Smooth muscle cell (in vitro differentiated cells): ENCODE measurements around the gene GALK1. TPM values are rescaled to one million over a fixed set of nuclear protein-coding genes. Genes with fewer than 3 reads are reported as not detected.

Experiments
- DNase-seq: peaks from one replicate; lab custom pipeline; 2025; ENCODE audit not compliant: unreplicated experiment; lab: John Stamatoyannopoulos, UW
- H2AFZ ChIP-seq: fragments of 200-600 bp; sonication (generic); 2 replicates; pipeline ENCODE4 v1.6.0; 2016; ENCODE audit warnings: antibody characterized with exemption, low read depth, mild to moderate bottlenecking
- H3F3A ChIP-seq: fragments of 200-600 bp; sonication (generic); 2 replicates; pipeline ENCODE4 v1.6.0; 2017; ENCODE audit warnings: antibody characterized with exemption, low read depth
- H3K27ac ChIP-seq: fragments of 200-600 bp; sonication (generic); 2 replicates; pipeline ENCODE4 v1.5.1; 2016; ENCODE audit warnings: low read depth, mild to moderate bottlenecking
- H3K27me3 ChIP-seq: fragments of 200-600 bp; sonication (generic); 2 replicates; pipeline ENCODE4 v1.6.1; 2016; ENCODE audit warnings: low read depth, mild to moderate bottlenecking
- H3K36me3 ChIP-seq: fragments of 200-600 bp; sonication (generic); 2 replicates; pipeline ENCODE4 v1.5.1; 2016; ENCODE audit warnings: low read depth
- H3K4me1 ChIP-seq: fragments of 200-600 bp; sonication (generic); 2 replicates; pipeline ENCODE4 v1.5.1; 2016; ENCODE audit warnings: low read depth
- H3K4me2 ChIP-seq: fragments of 200-600 bp; sonication (generic); 2 replicates; pipeline ENCODE4 v1.6.0; 2016; ENCODE audit warnings: mild to moderate bottlenecking
- H3K4me3 ChIP-seq: fragments of 200-600 bp; sonication (generic); 2 replicates; pipeline ENCODE4 v1.5.1; 2016; ENCODE audit warnings: mild to moderate bottlenecking
- H3K79me2 ChIP-seq: fragments of 200-600 bp; sonication (generic); 2 replicates; pipeline ENCODE4 v1.6.0; 2016; ENCODE audit warnings: low read depth, mild to moderate bottlenecking
- H3K9ac ChIP-seq: fragments of 200-600 bp; sonication (generic); 2 replicates; pipeline ENCODE4 v1.6.0; 2016; ENCODE audit warnings: low read depth
- H3K9me3 ChIP-seq: fragments of 200-600 bp; sonication (generic); replicated peaks from 2 replicates; pipeline ENCODE4 v1.5.1; 2016; ENCODE audit warnings: low read depth
- H4K20me1 ChIP-seq: fragments of 200-600 bp; sonication (generic); 2 replicates; pipeline ENCODE4 v1.6.0; 2016; ENCODE audit warnings: low read depth
- CTCF ChIP-seq: fragments of 200-600 bp; sonication (generic); IDR thresholded peaks from 2 replicates; pipeline ENCODE4 v1.5.1; 2017; ENCODE audit warnings: borderline replicate concordance, mild to moderate bottlenecking, antibody characterized with exemption; ENCODE audit not compliant: insufficient read depth, poor library complexity, severe bottlenecking
- WGBS: methylation state at CpG from one replicate; pipeline ENCODE4 v1.1.7; 2016; ENCODE audit warnings: low lambda C conversion rate; 5-methylcytosine and 5-hydroxymethylcytosine counted together
- polyA plus RNA-seq: library from polyadenylated mRNA; unstranded; fragments of >200 nt; fragmentation: Nextera tagmentation; extraction: Ambion mirVana; gene quantifications from 2 replicates; pipeline ENCODE4 v1.2.1, GENCODE V29; 2016
- total RNA-seq: library from RNA; depleted of rRNA; stranded (reverse); fragments of >200 nt; gene quantifications from 2 replicates; pipeline ENCODE4 v1.2.3, GENCODE V29; 2014

GALK1 gene
- total and polyA plus RNA-seq, 2 experiments from 2014 or later, result 31.1 to 108 TPM

- H2AFZ ChIP-seq, result no peak overlapping the region
- DNase-seq, result no peak
- H3K9ac ChIP-seq, result peak overlapping the region; percentile 60
- H3K4me1 ChIP-seq, result no peaks in the 10 kb centered on the region
- no peak overlapping the region for H3K4me3 ChIP-seq
- H3K9me3 ChIP-seq, result no peaks in the 10 kb centered on the region
- H3F3A ChIP-seq, result no peaks in the 10 kb centered on the region
- H3K36me3 ChIP-seq, result no peaks in the 10 kb centered on the region
- no peaks in the 10 kb centered on the region for H3K27me3 ChIP-seq
- WGBS, result 84% methylated on average over 24 of the region's 24 CpGs
- peaks cover 26% of the 10 kb centered on the region for H3K79me2 ChIP-seq
- peak overlapping the region; percentile 36 for H3K4me2 ChIP-seq
- peaks cover 52% of the 10 kb centered on the region for H4K20me1 ChIP-seq
- H3K27ac ChIP-seq, result peak overlapping the region; percentile 93
- no peak for TF ChIP-seq CTCF
These were observed 44.7 kb upstream of the GALK1 start for GRCh38 chr17:75809631-75810111.

- no peak for TF ChIP-seq CTCF
- Histone ChIP-seq H3K9me3 (no peaks in the 10 kb centered on the region), H3K4me3 (no peak overlapping the region), H3K36me3 (no peaks in the 10 kb centered on the region), H4K20me1 (peaks cover 58% of the 10 kb centered on the region), H3K4me2 (peak overlapping the region; percentile 36), H3F3A (no peaks in the 10 kb centered on the region), H3K79me2 (peaks cover 32% of the 10 kb centered on the region), H3K27me3 (no peaks in the 10 kb centered on the region), H3K4me1 (no peaks in the 10 kb centered on the region), H2AFZ (no peak overlapping the region), H3K27ac (peak overlapping the region; percentile 93), H3K9ac (peak overlapping the region; percentile 60)
- WGBS, result 63% methylated on average over 12 of the region's 18 CpGs
- DNase-seq, result no peak
These were observed 44.1 kb upstream of the GALK1 start for GRCh38 chr17:75808905-75809621.

- no peaks in the 10 kb centered on the region for H3K9me3 ChIP-seq
- peaks cover 36% of the 10 kb centered on the region for H3K79me2 ChIP-seq
- H4K20me1 ChIP-seq, result peaks cover 63% of the 10 kb centered on the region
- DNase-seq, result no peak
- H3K4me2 ChIP-seq, result no peak overlapping the region
- H3K27ac ChIP-seq, result peak overlapping the region; percentile 90
- H3K9ac ChIP-seq, result peak overlapping the region; percentile 6
- no peaks in the 10 kb centered on the region for H3K36me3 ChIP-seq
- no peaks in the 10 kb centered on the region for H3K27me3 ChIP-seq
- TF ChIP-seq CTCF, result no peak
- 82% methylated on average over 4 of the region's 4 CpGs for WGBS
- H2AFZ ChIP-seq, result no peak overlapping the region
- no peaks in the 10 kb centered on the region for H3K4me1 ChIP-seq
- no peaks in the 10 kb centered on the region for H3F3A ChIP-seq
- H3K4me3 ChIP-seq, result no peak overlapping the region
These were observed 43.5 kb upstream of the GALK1 start for GRCh38 chr17:75808549-75808904.

GRCh38 chr17:75807861-75808260 lies 42.9 kb upstream of the GALK1 start:
- peaks cover 68% of the 10 kb centered on the region for H4K20me1 ChIP-seq
- no peak for DNase-seq
- H3F3A ChIP-seq, result no peaks in the 10 kb centered on the region
- H3K4me1 ChIP-seq, result no peaks in the 10 kb centered on the region
- H3K9ac ChIP-seq, result no peak overlapping the region
- H3K27ac ChIP-seq, result peak overlapping the region; percentile 90
- H3K36me3 ChIP-seq, result no peaks in the 10 kb centered on the region
- no peak overlapping the region for H3K4me3 ChIP-seq
- H3K27me3 ChIP-seq, result no peaks in the 10 kb centered on the region
- TF ChIP-seq CTCF, result no peak
- no peak overlapping the region for H3K4me2 ChIP-seq
- no peaks in the 10 kb centered on the region for H3K9me3 ChIP-seq
- 93% methylated on average over 3 of the region's 3 CpGs for WGBS
- H2AFZ ChIP-seq, result no peak overlapping the region
- H3K79me2 ChIP-seq, result peaks cover 36% of the 10 kb centered on the region
